GM15510 (cell line): ENCODE data around the gene AGAP3.

ENCODE experiments used
- POLR2A ChIP-seq: IDR thresholded peaks from 3 replicates; pipeline ENCODE4 v1.6.1; 2011; ENCODE audit warnings: borderline replicate concordance; ENCODE audit not compliant: insufficient read length; ENCODE audit errors: extremely low read depth

AGAP3 gene

GRCh38 chr7:151116603-151117440, 30.5 kb downstream of the AGAP3 start:
- no peak for TF ChIP-seq POLR2A

- no peak for TF ChIP-seq POLR2A
These were observed 31.3 kb downstream of the AGAP3 start for GRCh38 chr7:151117565-151117964.

GRCh38 chr7:151118108-151119054, 32.1 kb downstream of the AGAP3 start:
- no peak for TF ChIP-seq POLR2A

GRCh38 chr7:151119055-151119415, 32.8 kb downstream of the AGAP3 start:
- no peak for TF ChIP-seq POLR2A

GRCh38 chr7:151119902-151120301, 33.6 kb downstream of the AGAP3 start:
- no peak for TF ChIP-seq POLR2A

GRCh38 chr7:151120896-151121295, 34.6 kb downstream of the AGAP3 start:
- TF ChIP-seq POLR2A = no peak

- TF ChIP-seq POLR2A = no peak
These were observed 35.3 kb downstream of the AGAP3 start for GRCh38 chr7:151121380-151122170.

GRCh38 chr7:151122276-151122675, 36.0 kb downstream of the AGAP3 start:
- no peak for TF ChIP-seq POLR2A

- TF ChIP-seq POLR2A = no peak
These were observed 36.5 kb downstream of the AGAP3 start for GRCh38 chr7:151122796-151123157.

GRCh38 chr7:151123158-151123821, 37.0 kb downstream of the AGAP3 start:
- no peak for TF ChIP-seq POLR2A

- TF ChIP-seq POLR2A = no peak
These were observed 37.7 kb downstream of the AGAP3 start for GRCh38 chr7:151123822-151124464.

- TF ChIP-seq POLR2A = no peak
These were observed 38.2 kb downstream of the AGAP3 start for GRCh38 chr7:151124481-151124880.

GRCh38 chr7:151124899-151125399, 38.7 kb downstream of the AGAP3 start:
- TF ChIP-seq POLR2A = no peak

GRCh38 chr7:151125470-151125845, 39.2 kb downstream of the AGAP3 start:
- no peak for TF ChIP-seq POLR2A
